Cardiac muscle cell (in vitro differentiated cells and primary cell): ENCODE measurements around the gene UNC5B. TPM values are rescaled to one million over a fixed set of nuclear protein-coding genes. Genes with fewer than 3 reads are reported as not detected.

Experiments used
- DNase-seq, 2 donors: peaks; one replicate each; pipeline versions ENCODE4 v3.0.0 to v3.0.0-alpha.2; 2010 to 2017; ENCODE audit warnings: low read depth in 1 of 2, low spot score in 1 of 2
- H3K27ac ChIP-seq: fragments of 200-600 bp; sonication (generic); 2 replicates; pipeline ENCODE4 v1.5.1; 2016
- H3K27me3 ChIP-seq: fragments of 200-600 bp; sonication (generic); 2 replicates; pipeline ENCODE4 v1.6.0; 2016; ENCODE audit warnings: control low read depth
- H3K36me3 ChIP-seq: fragments of 200-600 bp; sonication (generic); 2 replicates; pipeline ENCODE4 v1.5.1; 2016; ENCODE audit warnings: control low read depth
- H3K4me1 ChIP-seq: fragments of 200-600 bp; sonication (generic); 2 replicates; pipeline ENCODE4 v1.8.1; 2017; ENCODE audit warnings: low read depth, mild to moderate bottlenecking, mixed run types
- H3K4me3 ChIP-seq: fragments of 200-600 bp; sonication (generic); 2 replicates; pipeline ENCODE4 v1.5.1; 2016; ENCODE audit warnings: mild to moderate bottlenecking
- H3K9me3 ChIP-seq: fragments of 200-600 bp; sonication (generic); 2 replicates; pipeline ENCODE4 v1.5.1; 2017; ENCODE audit warnings: low read depth, mild to moderate bottlenecking, control low read depth
- CTCF ChIP-seq: IDR thresholded peaks from 2 replicates; pipeline ENCODE4 v1.5.1; 2012; ENCODE audit warnings: low read depth, mild to moderate bottlenecking, low read length
- polyA plus RNA-seq: library from polyadenylated mRNA; unstranded; fragments of >200 nt; fragmentation: Nextera tagmentation; extraction: Ambion mirVana; gene quantifications from 2 replicates; pipeline ENCODE4 v1.2.1, GENCODE V29; 2016
- total RNA-seq: library from RNA; depleted of rRNA; stranded (reverse); fragments of >200 nt; gene quantifications from 2 replicates; pipeline ENCODE4 v1.2.3, GENCODE V29; 2016

Gene UNC5B
- total and polyA plus RNA-seq, 2 experiments from 2014 or later = 73.3 to 172 TPM

GRCh38 chr10:71344154-71344925, 132.0 kb downstream of the UNC5B start:
- Histone ChIP-seq H3K4me3 (no peak overlapping the region), H3K9me3 (no peaks in the 10 kb centered on the region), H3K27ac (no peak overlapping the region), H3K27me3 (no peaks in the 10 kb centered on the region), H3K36me3 (no peaks in the 10 kb centered on the region), H3K4me1 (no peaks in the 10 kb centered on the region)
- no peak for DNase-seq
- TF ChIP-seq CTCF = no peak

GRCh38 chr10:71344993-71345480, 132.7 kb downstream of the UNC5B start:
- Histone ChIP-seq H3K36me3 (no peaks in the 10 kb centered on the region), H3K4me3 (no peak overlapping the region), H3K27ac (no peak overlapping the region), H3K4me1 (no peaks in the 10 kb centered on the region), H3K27me3 (no peaks in the 10 kb centered on the region), H3K9me3 (no peaks in the 10 kb centered on the region)
- TF ChIP-seq CTCF = no peak
- no peak for DNase-seq

- Histone ChIP-seq H3K4me3 (no peak overlapping the region), H3K4me1 (no peaks in the 10 kb centered on the region), H3K27ac (no peak overlapping the region), H3K9me3 (no peaks in the 10 kb centered on the region), H3K27me3 (no peaks in the 10 kb centered on the region), H3K36me3 (no peaks in the 10 kb centered on the region)
- DNase-seq = no peak
- no peak for TF ChIP-seq CTCF
These were observed 133.3 kb downstream of the UNC5B start for GRCh38 chr10:71345694-71346093.

GRCh38 chr10:71346731-71347130, 134.4 kb downstream of the UNC5B start:
- no peaks in the 10 kb centered on the region for H3K4me1 ChIP-seq

GRCh38 chr10:71347587-71348395, 135.4 kb downstream of the UNC5B start:
- Histone ChIP-seq H3K36me3 (no peaks in the 10 kb centered on the region), H3K4me1 (no peaks in the 10 kb centered on the region), H3K27me3 (no peaks in the 10 kb centered on the region), H3K27ac (no peak overlapping the region), H3K9me3 (no peaks in the 10 kb centered on the region), H3K4me3 (no peak overlapping the region)
- DNase-seq = peak in 1 of 2 donors; percentile 7
- TF ChIP-seq CTCF = no peak

More at GRCh38 chr10:71346731-71347130, 134.4 kb downstream of the UNC5B start:
- Histone ChIP-seq H3K36me3 (no peaks in the 10 kb centered on the region), H3K4me3 (no peak overlapping the region), H3K9me3 (no peaks in the 10 kb centered on the region), H3K27me3 (no peaks in the 10 kb centered on the region), H3K27ac (no peak overlapping the region)
- no peak for DNase-seq
- TF ChIP-seq CTCF = no peak
